GM23338 (cell line): ENCODE data around the gene SLC35B4.

ENCODE experiments used
- CREB1 ChIP-seq: fragments of 250-450 bp; sonication (Bioruptor Pico); IDR thresholded peaks from 2 replicates; pipeline ENCODE4 v1.5.0; 2020; ENCODE audit warnings: low read depth, mild to moderate bottlenecking, moderate library complexity
- EZH2 ChIP-seq: fragments of 200-600 bp; sonication (generic); IDR thresholded peaks from one replicate; pipeline ENCODE4 v1.8.0; 2017; ENCODE audit warnings: antibody characterized with exemption, mild to moderate bottlenecking, low read depth; ENCODE audit not compliant: unreplicated experiment
- EZH2phosphoT487 ChIP-seq: fragments of 200-600 bp; sonication (generic); IDR thresholded peaks from one replicate; pipeline ENCODE4 v1.8.1; 2018; ENCODE audit warnings: antibody characterized with exemption; ENCODE audit not compliant: unreplicated experiment
- JUNB ChIP-seq: IDR thresholded peaks from one replicate; pipeline ENCODE4 v1.6.1; 2016; ENCODE audit warnings: antibody characterized with exemption; ENCODE audit not compliant: unreplicated experiment
- NANOG ChIP-seq: IDR thresholded peaks from 2 replicates; pipeline ENCODE4 v1.6.1; 2016; ENCODE audit warnings: antibody characterized with exemption, borderline replicate concordance
- POLR2AphosphoS5 ChIP-seq: IDR thresholded peaks from 2 replicates; pipeline ENCODE4 v1.6.1; 2016; ENCODE audit warnings: antibody characterized with exemption, low read depth
- ZNF114 ChIP-seq: fragments of 250-450 bp; sonication (Bioruptor Pico); IDR thresholded peaks from 2 replicates; pipeline ENCODE4 v1.5.0; 2020; ENCODE audit warnings: mild to moderate bottlenecking, moderate library complexity
- ZNF331 ChIP-seq: fragments of 250-450 bp; sonication (Bioruptor Pico); IDR thresholded peaks from 2 replicates; pipeline ENCODE4 v1.5.0; 2020; ENCODE audit warnings: low read depth, mild to moderate bottlenecking, moderate library complexity
- TF ChIP-seq, protein P1 (sequence below), 2 experiments: fragments of 200-600 bp in 1 of 2; sonication (generic) in 1 of 2; conservative IDR thresholded peaks; 2 replicates each; pipeline versions ENCODE4 v1.5.1 to v1.6.1; 2016 to 2017; ENCODE audit warnings: antibody characterized with exemption in 2 of 2, low read depth in 2 of 2, mild to moderate bottlenecking in 2 of 2, moderate library complexity in 1 of 2
- TF ChIP-seq, protein P2 (sequence below): IDR thresholded peaks from 2 replicates; pipeline ENCODE4 v1.6.1; 2016; ENCODE audit warnings: antibody characterized with exemption
- TF ChIP-seq, protein P3 (sequence below): IDR thresholded peaks from one replicate; pipeline ENCODE4 v1.6.1; 2018; ENCODE audit warnings: antibody characterized with exemption; ENCODE audit not compliant: unreplicated experiment

DNA sequence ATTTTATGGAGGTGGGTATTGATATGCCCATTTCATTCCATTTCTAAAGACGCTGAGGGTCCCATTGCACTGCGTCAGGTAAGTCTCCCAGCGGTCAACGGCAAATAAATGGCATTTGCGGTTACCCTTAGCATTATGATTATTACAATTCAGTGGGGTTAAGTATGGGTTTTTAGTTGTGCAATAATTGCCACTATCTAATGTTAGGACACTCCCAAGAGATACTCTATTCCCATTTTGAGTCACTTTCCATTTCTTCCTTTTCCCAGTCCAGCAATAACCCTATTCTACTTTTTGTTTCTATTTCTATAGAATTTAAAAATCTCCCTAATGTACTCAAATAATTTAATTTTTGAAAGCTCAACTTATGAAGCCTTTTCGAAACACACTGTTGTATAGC, 4.0 kb downstream of the SLC35B4 start:
- TF ChIP-seq, protein P1, sequence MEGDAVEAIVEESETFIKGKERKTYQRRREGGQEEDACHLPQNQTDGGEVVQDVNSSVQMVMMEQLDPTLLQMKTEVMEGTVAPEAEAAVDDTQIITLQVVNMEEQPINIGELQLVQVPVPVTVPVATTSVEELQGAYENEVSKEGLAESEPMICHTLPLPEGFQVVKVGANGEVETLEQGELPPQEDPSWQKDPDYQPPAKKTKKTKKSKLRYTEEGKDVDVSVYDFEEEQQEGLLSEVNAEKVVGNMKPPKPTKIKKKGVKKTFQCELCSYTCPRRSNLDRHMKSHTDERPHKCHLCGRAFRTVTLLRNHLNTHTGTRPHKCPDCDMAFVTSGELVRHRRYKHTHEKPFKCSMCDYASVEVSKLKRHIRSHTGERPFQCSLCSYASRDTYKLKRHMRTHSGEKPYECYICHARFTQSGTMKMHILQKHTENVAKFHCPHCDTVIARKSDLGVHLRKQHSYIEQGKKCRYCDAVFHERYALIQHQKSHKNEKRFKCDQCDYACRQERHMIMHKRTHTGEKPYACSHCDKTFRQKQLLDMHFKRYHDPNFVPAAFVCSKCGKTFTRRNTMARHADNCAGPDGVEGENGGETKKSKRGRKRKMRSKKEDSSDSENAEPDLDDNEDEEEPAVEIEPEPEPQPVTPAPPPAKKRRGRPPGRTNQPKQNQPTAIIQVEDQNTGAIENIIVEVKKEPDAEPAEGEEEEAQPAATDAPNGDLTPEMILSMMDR (conservative IDR thresholded peaks at IDR 0.05; ENCODE audit: low read depth in 2 of 2): no peak
- TF ChIP-seq POLR2AphosphoS5 (no peak), EZH2 (no peak), CREB1 (CRISPR knock-in tag) (no peak), ZNF114 (CRISPR knock-in tag) (no peak), EZH2phosphoT487 (no peak), JUNB (no peak), NANOG (no peak), ZNF331 (CRISPR knock-in tag) (no peak)
- TF ChIP-seq, protein P2, sequence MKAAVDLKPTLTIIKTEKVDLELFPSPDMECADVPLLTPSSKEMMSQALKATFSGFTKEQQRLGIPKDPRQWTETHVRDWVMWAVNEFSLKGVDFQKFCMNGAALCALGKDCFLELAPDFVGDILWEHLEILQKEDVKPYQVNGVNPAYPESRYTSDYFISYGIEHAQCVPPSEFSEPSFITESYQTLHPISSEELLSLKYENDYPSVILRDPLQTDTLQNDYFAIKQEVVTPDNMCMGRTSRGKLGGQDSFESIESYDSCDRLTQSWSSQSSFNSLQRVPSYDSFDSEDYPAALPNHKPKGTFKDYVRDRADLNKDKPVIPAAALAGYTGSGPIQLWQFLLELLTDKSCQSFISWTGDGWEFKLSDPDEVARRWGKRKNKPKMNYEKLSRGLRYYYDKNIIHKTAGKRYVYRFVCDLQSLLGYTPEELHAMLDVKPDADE: no peak
- TF ChIP-seq, protein P3, sequence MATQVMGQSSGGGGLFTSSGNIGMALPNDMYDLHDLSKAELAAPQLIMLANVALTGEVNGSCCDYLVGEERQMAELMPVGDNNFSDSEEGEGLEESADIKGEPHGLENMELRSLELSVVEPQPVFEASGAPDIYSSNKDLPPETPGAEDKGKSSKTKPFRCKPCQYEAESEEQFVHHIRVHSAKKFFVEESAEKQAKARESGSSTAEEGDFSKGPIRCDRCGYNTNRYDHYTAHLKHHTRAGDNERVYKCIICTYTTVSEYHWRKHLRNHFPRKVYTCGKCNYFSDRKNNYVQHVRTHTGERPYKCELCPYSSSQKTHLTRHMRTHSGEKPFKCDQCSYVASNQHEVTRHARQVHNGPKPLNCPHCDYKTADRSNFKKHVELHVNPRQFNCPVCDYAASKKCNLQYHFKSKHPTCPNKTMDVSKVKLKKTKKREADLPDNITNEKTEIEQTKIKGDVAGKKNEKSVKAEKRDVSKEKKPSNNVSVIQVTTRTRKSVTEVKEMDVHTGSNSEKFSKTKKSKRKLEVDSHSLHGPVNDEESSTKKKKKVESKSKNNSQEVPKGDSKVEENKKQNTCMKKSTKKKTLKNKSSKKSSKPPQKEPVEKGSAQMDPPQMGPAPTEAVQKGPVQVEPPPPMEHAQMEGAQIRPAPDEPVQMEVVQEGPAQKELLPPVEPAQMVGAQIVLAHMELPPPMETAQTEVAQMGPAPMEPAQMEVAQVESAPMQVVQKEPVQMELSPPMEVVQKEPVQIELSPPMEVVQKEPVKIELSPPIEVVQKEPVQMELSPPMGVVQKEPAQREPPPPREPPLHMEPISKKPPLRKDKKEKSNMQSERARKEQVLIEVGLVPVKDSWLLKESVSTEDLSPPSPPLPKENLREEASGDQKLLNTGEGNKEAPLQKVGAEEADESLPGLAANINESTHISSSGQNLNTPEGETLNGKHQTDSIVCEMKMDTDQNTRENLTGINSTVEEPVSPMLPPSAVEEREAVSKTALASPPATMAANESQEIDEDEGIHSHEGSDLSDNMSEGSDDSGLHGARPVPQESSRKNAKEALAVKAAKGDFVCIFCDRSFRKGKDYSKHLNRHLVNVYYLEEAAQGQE: no peak
